Retinal pigment epithelial cell (primary cell): ENCODE measurements around the gene AOPEP.

ENCODE experiments used
- DNase-seq: peaks from one replicate; pipeline ENCODE4 v3.0.0-alpha.2; 2010; ENCODE audit warnings: low read depth
- H3K4me3 ChIP-seq: 2 replicates; pipeline ENCODE4 v1.5.1; 2011; ENCODE audit warnings: mild to moderate bottlenecking, low read length, control low read depth, moderate library complexity
- CTCF ChIP-seq: conservative IDR thresholded peaks from 2 replicates; pipeline ENCODE4 v1.5.1; 2011; ENCODE audit warnings: low read depth, low read length, control low read depth, inconsistent platforms

AOPEP gene

GRCh38 chr9:94809778-94810177 lies 83.3 kb downstream of the AOPEP start:
- H3K4me3 ChIP-seq: no peak overlapping the region
- DNase-seq: no peak
- TF ChIP-seq CTCF: no peak

DNA sequence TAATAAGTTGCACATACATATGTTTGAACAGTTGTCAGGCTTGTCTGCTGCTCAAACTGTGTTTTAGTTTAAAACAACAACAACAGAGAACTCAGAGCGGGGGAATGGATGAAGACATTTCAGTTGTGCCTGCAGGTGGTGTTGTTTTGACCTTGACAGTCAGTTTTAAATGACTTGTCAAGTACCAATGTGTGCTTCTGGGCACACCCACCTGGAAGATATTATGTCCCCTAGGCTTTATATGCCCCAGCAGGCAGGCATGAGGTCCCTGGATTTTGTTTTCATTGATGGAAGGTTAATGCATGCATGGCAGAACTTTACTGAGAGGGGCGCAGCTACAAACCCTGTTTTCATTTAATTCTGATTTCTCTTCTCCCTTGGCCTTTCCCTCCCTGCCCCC lies 84.6 kb downstream of the AOPEP start:
- no peak for TF ChIP-seq CTCF
- no peak overlapping the region for H3K4me3 ChIP-seq
- DNase-seq: no peak

DNA sequence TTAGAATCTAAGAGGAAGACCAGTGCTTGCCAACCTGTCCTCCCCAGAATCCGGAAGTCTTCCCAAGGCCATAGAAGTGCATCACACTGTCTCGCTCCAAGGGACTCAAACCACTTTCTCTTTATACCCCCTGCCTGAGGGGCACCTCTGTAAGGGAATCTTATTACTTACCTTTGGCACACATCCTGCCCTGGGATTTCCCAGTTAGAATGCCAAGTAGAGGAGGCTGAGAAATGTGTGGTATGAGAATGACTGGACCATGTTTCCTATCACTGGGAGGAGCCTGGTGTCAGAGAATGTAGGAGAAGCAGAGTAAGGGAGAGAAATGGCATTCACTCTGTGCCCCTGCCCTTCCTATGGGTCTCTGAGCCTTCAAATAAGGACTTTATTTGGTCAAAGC lies 85.8 kb downstream of the AOPEP start:
- TF ChIP-seq CTCF: no peak
- peak; percentile 70 for DNase-seq
- H3K4me3 ChIP-seq: no peak overlapping the region

DNA sequence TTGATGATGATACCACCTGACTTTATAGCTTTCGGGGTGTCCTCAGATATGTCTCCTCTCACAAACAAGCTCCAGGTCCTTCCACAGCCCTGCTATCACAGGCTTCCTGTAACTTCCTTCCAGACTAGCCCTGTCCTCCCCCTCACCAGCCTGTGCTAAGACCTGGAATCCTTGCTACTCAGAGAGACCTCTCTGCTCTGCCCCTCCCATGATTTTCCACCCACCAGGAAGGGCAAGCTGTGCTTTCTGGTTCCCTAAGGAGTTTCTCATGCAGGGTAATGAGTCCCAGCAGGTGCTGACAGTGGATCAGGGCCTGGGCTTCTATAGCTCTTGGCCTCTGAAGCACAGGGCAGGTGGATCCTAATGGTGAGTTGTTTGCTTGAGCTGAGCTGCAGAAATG lies 86.9 kb downstream of the AOPEP start:
- no peak for DNase-seq

GRCh38 chr9:94817291-94818177 lies 91.0 kb downstream of the AOPEP start:
- no peak overlapping the region for H3K4me3 ChIP-seq
- no peak for TF ChIP-seq CTCF
- DNase-seq: no peak

More for the DNA sequence above, 86.9 kb downstream of the AOPEP start:
- TF ChIP-seq CTCF: no peak
- H3K4me3 ChIP-seq: no peak overlapping the region

DNA sequence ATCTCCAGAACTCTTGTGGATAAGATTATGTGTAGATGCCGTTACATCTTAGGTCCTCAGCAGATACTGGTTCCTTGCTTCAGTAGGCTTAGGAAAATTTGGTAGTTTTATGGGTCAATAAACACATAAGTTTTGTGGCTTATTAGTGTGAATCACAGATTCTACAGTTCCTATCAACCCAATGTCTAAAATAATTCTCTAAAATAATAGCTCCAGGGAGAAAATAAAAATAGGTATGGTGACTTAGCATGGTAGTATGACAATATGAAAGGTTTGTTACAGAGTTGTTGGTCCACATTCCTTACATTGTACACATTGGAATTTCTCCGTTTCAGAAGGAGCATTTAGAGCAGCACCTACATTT lies 91.7 kb downstream of the AOPEP start:
- H3K4me3 ChIP-seq: no peak overlapping the region
- no peak for DNase-seq
- TF ChIP-seq CTCF: no peak

DNA sequence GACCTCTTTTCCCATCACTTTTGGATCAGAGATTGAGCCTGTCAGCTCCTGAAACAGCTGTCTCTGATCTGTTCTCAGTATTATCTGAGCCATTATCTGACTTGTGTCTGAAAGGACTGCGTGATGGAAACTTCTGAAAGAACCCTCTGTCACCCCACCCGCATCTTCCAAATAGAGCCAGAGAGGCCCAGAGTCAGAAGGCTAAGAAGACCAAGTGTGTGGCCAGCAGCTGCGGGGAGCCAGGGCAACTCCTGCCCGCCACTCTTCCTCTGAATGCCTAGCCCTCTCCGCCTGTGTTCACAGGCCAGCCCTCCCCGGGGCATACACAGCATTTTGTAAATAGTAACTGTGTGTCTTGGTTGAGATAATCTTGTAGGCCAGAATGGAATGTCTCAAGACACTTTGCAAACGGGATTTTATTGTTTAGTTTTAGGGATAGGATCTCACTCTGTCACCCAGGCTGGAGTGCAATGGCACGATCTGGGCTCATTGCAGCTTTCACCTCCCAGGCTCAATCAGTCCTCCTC lies 92.7 kb downstream of the AOPEP start:
- no peak for DNase-seq
- no peak for TF ChIP-seq CTCF
- no peak overlapping the region for H3K4me3 ChIP-seq
